T-cell (primary cell): ENCODE results near the gene CSPG5. TPM values are rescaled to one million over a fixed set of nuclear protein-coding genes. Genes with fewer than 3 reads are reported as not detected.

Experiments
- ATAC-seq, 4 experiments: fragments of 200-7000 bp in 3 of 4; fragments of 150-1000 bp in 1 of 4; cut with Tn5 transposase; replicated peaks in 1 of 4; 1 replicate in 3 of 4; 2 replicates in 1 of 4; pipeline ENCODE4 v1.10.0; 2021; ENCODE audit warnings: moderate library complexity in 3 of 4, mild to moderate bottlenecking in 2 of 4, moderate number of reproducible peaks in 1 of 4
- CTCF ChIA-PET, 2 donors: fragments of 300-600 bp; sonication (Branson Sonifier 250); formaldehyde crosslinking; loops; one replicate each; lab custom pipeline; 2022; ENCODE audit warnings: antibody characterized with exemption in 2 of 2; lab: Charles Lee
- POLR2A ChIA-PET, 2 donors: fragments of 300-600 bp; sonication (Branson Sonifier 250); formaldehyde crosslinking; loops; one replicate each; lab custom pipeline; 2022; ENCODE audit warnings: antibody characterized with exemption in 2 of 2; lab: Charles Lee
- DNase-seq, 35 experiments: peaks; one replicate each; pipeline versions ENCODE4 v3.0.0 to v3.0.0-alpha.2; 2013 to 2023
- H3K27ac ChIP-seq: one replicate; pipeline ENCODE4 v1.5.1; 2013; ENCODE audit warnings: low read length
- H3K27me3 ChIP-seq, 2 experiments: replicated peaks in 1 of 2; 1 replicate in 1 of 2; 2 replicates in 1 of 2; pipeline versions ENCODE4 v1.6.1 to v1.7.0; 2013; ENCODE audit warnings: low read length in 1 of 2, mixed read lengths in 1 of 2; ENCODE audit not compliant: control insufficient read depth in 2 of 2, insufficient read depth in 2 of 2; ENCODE audit errors: extremely low read depth in 1 of 2
- H3K36me3 ChIP-seq, 2 donors: 1 replicate in 1 of 2; 2 replicates in 1 of 2; pipeline versions ENCODE4 v1.6.1 to v1.7.0; 2013; ENCODE audit warnings: low read length in 1 of 2; ENCODE audit not compliant: control insufficient read depth in 2 of 2, insufficient read depth in 1 of 2; ENCODE audit errors: extremely low read depth in 1 of 2
- H3K4me1 ChIP-seq, 2 experiments: 1 replicate in 1 of 2; 2 replicates in 1 of 2; pipeline versions ENCODE4 v1.6.1 to v1.7.0; 2013; ENCODE audit warnings: low read length in 2 of 2, mixed read lengths in 1 of 2; ENCODE audit not compliant: insufficient read depth in 2 of 2, control insufficient read depth in 1 of 2; ENCODE audit errors: extremely low read depth in 1 of 2
- H3K4me3 ChIP-seq, 2 donors: 1 replicate in 1 of 2; 2 replicates in 1 of 2; pipeline versions ENCODE4 v1.5.1 to v1.7.0; 2013; ENCODE audit warnings: mild to moderate bottlenecking in 2 of 2, low read length in 1 of 2, moderate library complexity in 1 of 2; ENCODE audit not compliant: control insufficient read depth in 1 of 2; ENCODE audit errors: extremely low read depth in 1 of 2
- H3K9me3 ChIP-seq: 2 replicates; pipeline ENCODE4 v1.7.0; 2013
- H3K27ac Mint-ChIP-seq, 2 donors: one replicate each; pipeline ENCODE4 v1.8.0; 2020 to 2021; ENCODE audit warnings: mild to moderate bottlenecking in 2 of 2, mixed read lengths in 2 of 2
- H3K27me3 Mint-ChIP-seq, 2 donors: one replicate each; pipeline ENCODE4 v1.8.0; 2021 to 2022; ENCODE audit warnings: mixed read lengths in 2 of 2
- H3K36me3 Mint-ChIP-seq: one replicate; pipeline ENCODE4 v1.8.0; 2021; ENCODE audit warnings: mixed read lengths
- H3K4me1 Mint-ChIP-seq, 3 donors: one replicate each; pipeline ENCODE4 v1.8.0; 2020 to 2022; ENCODE audit warnings: mixed read lengths in 3 of 3, mild to moderate bottlenecking in 1 of 3
- H3K4me3 Mint-ChIP-seq, 3 donors: one replicate each; pipeline ENCODE4 v1.8.0; 2020 to 2022; ENCODE audit warnings: mild to moderate bottlenecking in 3 of 3, mixed read lengths in 3 of 3, moderate library complexity in 3 of 3
- H3K9me3 Mint-ChIP-seq, 3 donors: one replicate each; pipeline ENCODE4 v1.8.0; 2020 to 2022; ENCODE audit warnings: mixed read lengths in 3 of 3
- WGBS: methylation state at CpG from one replicate; pipeline ENCODE4 v1.1.5; 2013; ENCODE audit warnings: missing lambda C conversion rate; ENCODE audit not compliant: insufficient coverage; 5-methylcytosine and 5-hydroxymethylcytosine counted together
- total RNA-seq, 35 experiments: library from RNA in 6 of 35; stranded (reverse) in 6 of 35; fragments of 120-200 nt in 1 of 35; gene quantifications; one replicate each; pipeline versions ENCODE4 v1.2.1 to v1.2.4 and lab custom pipeline; 2013 to 2026

CSPG5 gene
- total RNA-seq, 5 donors from 2014 or later (not counting 1 experiment from before 2014, with no cell fraction given) = 0.12 to 0.75 (median 0.36) TPM

GRCh38 chr3:47590216-47590615 is 11.6 kb upstream of the CSPG5 start:
- Histone ChIP-seq H3K36me3 (peaks cover 6 to 70% of the 10 kb centered on the region in 2 donors), H3K4me1 (no peaks in the 10 kb centered on the region), H3K9me3 (no peaks in the 10 kb centered on the region), H3K4me3 (no peak overlapping the region), H3K27me3 (no peaks in the 10 kb centered on the region), H3K27ac (no peak overlapping the region)
- ChIA-PET POLR2A (interaction anchor here in 1 of 2 donors (0.5 kb wide), 1 partner anchor 16 kb away, joined by 7 read pairs; no protein-coding TSS in a partner anchor), CTCF (interaction anchor here (0.6 kb wide), 2 partner anchors 109 to 225 kb away, joined by 3 to 5 read pairs; no protein-coding TSS in a partner anchor)
- WGBS = no CpG with 5 or more reads among the region's 2 CpGs
- H3K27me3 Mint-ChIP-seq = no peaks in the 10 kb centered on the region
- H3K27ac Mint-ChIP-seq = no peak overlapping the region
- H3K9me3 Mint-ChIP-seq = no peaks in the 10 kb centered on the region
- H3K36me3 Mint-ChIP-seq = peaks cover 61% of the 10 kb centered on the region
- H3K4me3 Mint-ChIP-seq = no peak overlapping the region
- ATAC-seq (no peak), DNase-seq (no peak)
- no peaks in the 10 kb centered on the region for H3K4me1 Mint-ChIP-seq

- ChIA-PET CTCF (no interaction called here), POLR2A (interaction anchor here in 1 of 2 donors (0.6 kb wide), 1 partner anchor 18 kb away, joined by 8 read pairs; no protein-coding TSS in a partner anchor)
- Mint-ChIP-seq H3K27me3 (no peaks in the 10 kb centered on the region), H3K36me3 (peaks cover 53% of the 10 kb centered on the region), H3K9me3 (no peaks in the 10 kb centered on the region), H3K4me3 (no peak overlapping the region), H3K27ac (no peak overlapping the region), H3K4me1 (no peaks in the 10 kb centered on the region)
- Histone ChIP-seq H3K9me3 (no peaks in the 10 kb centered on the region), H3K36me3 (peaks cover 6 to 60% of the 10 kb centered on the region in 2 donors), H3K27ac (no peak overlapping the region), H3K4me3 (no peak overlapping the region), H3K4me1 (no peaks in the 10 kb centered on the region), H3K27me3 (no peaks in the 10 kb centered on the region)
- DNase-seq (no peak), ATAC-seq (no peak)
- WGBS = 100% methylated on average over 1 of the region's 4 CpGs
These were observed 9.9 kb upstream of the CSPG5 start for GRCh38 chr3:47588587-47588986.

- no peaks in the 10 kb centered on the region for H3K9me3 ChIP-seq
- H3K27ac ChIP-seq = no peak overlapping the region
- no peaks in the 10 kb centered on the region for H3K4me1 Mint-ChIP-seq
- no peak for DNase-seq
- no peaks in the 10 kb centered on the region for H3K27me3 Mint-ChIP-seq
- H3K27ac Mint-ChIP-seq = peak overlapping the region in 1 of 2 donors; percentile 39
- no peak overlapping the region for H3K4me3 ChIP-seq
- 92% methylated on average over 2 of the region's 7 CpGs for WGBS
- H3K4me3 Mint-ChIP-seq = no peak overlapping the region
- no peaks in the 10 kb centered on the region for H3K9me3 Mint-ChIP-seq
- H3K27me3 ChIP-seq = no peaks in the 10 kb centered on the region
- ATAC-seq = no peak
- peaks cover 52% of the 10 kb centered on the region for H3K36me3 Mint-ChIP-seq
- no peaks in the 10 kb centered on the region for H3K4me1 ChIP-seq
- ChIA-PET CTCF (no interaction called here), POLR2A (interaction anchor here in 1 of 2 donors (0.6 kb wide), 1 partner anchor 17 kb away, joined by 8 read pairs; no protein-coding TSS in a partner anchor)
- peaks cover 6 to 59% of the 10 kb centered on the region in 2 donors for H3K36me3 ChIP-seq
These were observed 9.4 kb upstream of the CSPG5 start for GRCh38 chr3:47588053-47588452.

GRCh38 chr3:47586746-47587145 is 8.1 kb upstream of the CSPG5 start:
- no peaks in the 10 kb centered on the region for H3K9me3 Mint-ChIP-seq
- ChIA-PET POLR2A (interaction anchor here in 1 of 2 donors (0.6 kb wide), 1 partner anchor 169 kb away, joined by 6 read pairs; no protein-coding TSS in a partner anchor), CTCF (no interaction called here)
- no peaks in the 10 kb centered on the region for H3K27me3 Mint-ChIP-seq
- Histone ChIP-seq H3K4me3 (no peak overlapping the region), H3K27ac (no peak overlapping the region), H3K9me3 (no peaks in the 10 kb centered on the region), H3K4me1 (no peaks in the 10 kb centered on the region), H3K36me3 (peaks cover 6 to 56% of the 10 kb centered on the region in 2 donors), H3K27me3 (no peaks in the 10 kb centered on the region)
- ATAC-seq (no peak), DNase-seq (no peak)
- WGBS = no CpG with 5 or more reads among the region's 6 CpGs
- no peak overlapping the region for H3K27ac Mint-ChIP-seq
- H3K4me3 Mint-ChIP-seq = no peak overlapping the region
- H3K4me1 Mint-ChIP-seq = no peaks in the 10 kb centered on the region
- peaks cover 44% of the 10 kb centered on the region for H3K36me3 Mint-ChIP-seq

- 100% methylated on average over 2 of the region's 3 CpGs for WGBS
- no peaks in the 10 kb centered on the region for H3K9me3 Mint-ChIP-seq
- Histone ChIP-seq H3K4me1 (peaks cover 0 to 8% of the 10 kb centered on the region in 2 experiments), H3K4me3 (no peak overlapping the region), H3K27ac (no peak overlapping the region), H3K9me3 (no peaks in the 10 kb centered on the region), H3K27me3 (peaks cover 8 to 14% of the 10 kb centered on the region in 2 experiments), H3K36me3 (peaks cover 6 to 27% of the 10 kb centered on the region in 2 donors)
- CTCF ChIA-PET = no interaction called here
- peaks cover 19% of the 10 kb centered on the region for H3K36me3 Mint-ChIP-seq
- H3K27me3 Mint-ChIP-seq = peaks cover 5 to 6% of the 10 kb centered on the region in 2 donors
- H3K27ac Mint-ChIP-seq = no peak overlapping the region
- POLR2A ChIA-PET = no interaction called here
- H3K4me1 Mint-ChIP-seq = peaks cover 0 to 2% (median 0%) of the 10 kb centered on the region in 3 donors
- ATAC-seq = no peak
- no peak for DNase-seq
- no peak overlapping the region for H3K4me3 Mint-ChIP-seq
These were observed 4.8 kb upstream of the CSPG5 start for GRCh38 chr3:47583320-47584075.

GRCh38 chr3:47581835-47582234 is 3.2 kb upstream of the CSPG5 start:
- Histone ChIP-seq H3K4me3 (no peak overlapping the region), H3K4me1 (peaks cover 0 to 17% of the 10 kb centered on the region in 2 experiments), H3K27me3 (peaks cover 8 to 23% of the 10 kb centered on the region in 2 experiments), H3K27ac (no peak overlapping the region), H3K36me3 (peaks cover 0 to 10% of the 10 kb centered on the region in 2 donors), H3K9me3 (no peaks in the 10 kb centered on the region)
- no peak overlapping the region for H3K4me3 Mint-ChIP-seq
- POLR2A ChIA-PET = no interaction called here
- peaks cover 5 to 10% of the 10 kb centered on the region in 2 donors for H3K27me3 Mint-ChIP-seq
- H3K9me3 Mint-ChIP-seq = no peaks in the 10 kb centered on the region
- CTCF ChIA-PET = interaction anchor here in 1 of 2 donors (0.5 kb wide), 1 partner anchor 411 kb away, joined by 4 read pairs; no protein-coding TSS in a partner anchor
- H3K36me3 Mint-ChIP-seq = peaks cover 8% of the 10 kb centered on the region
- 90% methylated on average over 2 of the region's 4 CpGs for WGBS
- ATAC-seq (no peak), DNase-seq (no peak)
- no peak overlapping the region for H3K27ac Mint-ChIP-seq
- H3K4me1 Mint-ChIP-seq = peaks cover 0 to 2% (median 0%) of the 10 kb centered on the region in 3 donors
